ENCODE results near the gene IL4R.
A peak's percentile ranks its signal among the peaks of the same experiment; 100 is the strongest.

Gene IL4R

DNA sequence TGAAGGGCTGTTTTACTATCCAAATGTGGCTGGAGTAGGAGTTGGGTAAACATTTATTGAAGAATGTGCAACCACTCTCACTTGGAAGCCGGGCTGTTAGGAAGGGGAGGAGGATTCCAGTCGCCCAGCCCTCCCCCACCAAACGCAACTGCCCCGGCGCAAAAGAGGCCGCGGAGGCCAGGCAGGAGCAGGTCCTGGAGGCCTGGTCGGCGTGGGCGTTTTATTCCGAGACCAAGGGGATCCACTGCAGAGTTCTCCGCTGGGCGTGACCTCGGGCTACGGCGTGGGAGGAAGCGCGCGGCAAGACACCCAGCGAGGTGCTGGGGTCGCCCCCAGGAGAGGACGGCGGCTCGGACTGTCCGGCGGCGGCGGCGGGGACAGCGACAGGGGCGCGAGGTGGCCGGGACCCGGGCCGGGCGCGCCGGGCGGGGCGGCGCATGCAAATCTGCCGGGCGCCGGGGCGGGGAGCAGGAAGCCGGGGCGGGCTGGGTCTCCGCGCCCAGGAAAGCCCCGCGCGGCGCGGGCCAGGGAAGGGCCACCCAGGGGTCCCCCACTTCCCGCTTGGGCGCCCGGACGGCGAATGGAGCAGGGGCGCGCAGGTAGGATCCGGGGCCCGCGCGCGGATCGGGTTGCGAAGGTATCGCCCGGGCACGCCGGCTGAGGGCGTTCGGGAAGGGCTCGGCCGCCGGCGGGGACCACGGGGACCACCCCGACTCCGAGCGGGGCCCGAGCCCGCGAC, at the start of gene IL4R:
TSS of gene IL4R (plus strand) at position 553 of the 739 bp plus-strand sequence. CDS start 26,230 bp downstream, outside the sequence.
- DNase-seq = peak; percentile 87

DNA sequence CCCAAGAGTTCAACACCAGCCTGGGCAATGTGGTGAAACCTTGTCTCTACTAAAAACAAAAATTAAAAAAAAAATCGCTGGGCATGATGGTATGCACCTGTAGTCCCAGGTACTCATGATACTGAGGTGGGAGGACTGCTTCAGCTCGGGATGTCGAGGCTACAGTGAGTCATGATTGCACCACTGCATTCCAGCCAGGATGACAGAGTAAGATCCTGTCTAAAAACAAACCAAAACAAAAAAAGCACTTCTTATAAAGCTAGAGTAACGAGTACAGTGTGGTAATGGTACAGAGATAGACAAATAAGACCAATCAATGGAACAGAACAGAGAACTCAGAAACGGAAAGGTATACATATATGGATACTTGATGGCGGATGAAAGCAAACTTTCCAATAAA, 49.6 kb upstream of the IL4R start:
- DNase-seq = no peak

DNA sequence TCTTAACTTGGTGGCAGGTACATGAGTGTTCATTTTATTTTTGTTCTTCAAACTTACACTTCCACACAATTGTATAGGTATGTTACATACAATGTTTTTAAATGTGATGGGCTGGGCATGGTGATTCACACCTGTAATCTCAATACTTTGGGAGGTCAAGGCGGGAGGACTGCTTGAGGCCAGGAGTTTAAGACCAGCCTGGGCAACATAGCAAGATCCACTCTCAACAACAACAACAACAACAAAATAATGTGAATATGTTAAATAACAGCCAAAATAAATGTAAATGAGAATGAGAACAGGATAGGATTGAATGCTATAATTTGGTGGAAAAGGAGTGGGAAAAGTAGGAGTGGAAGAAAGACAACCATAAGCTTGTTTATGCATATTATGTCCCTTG, 47.8 kb upstream of the IL4R start:
- no peak for DNase-seq

DNA sequence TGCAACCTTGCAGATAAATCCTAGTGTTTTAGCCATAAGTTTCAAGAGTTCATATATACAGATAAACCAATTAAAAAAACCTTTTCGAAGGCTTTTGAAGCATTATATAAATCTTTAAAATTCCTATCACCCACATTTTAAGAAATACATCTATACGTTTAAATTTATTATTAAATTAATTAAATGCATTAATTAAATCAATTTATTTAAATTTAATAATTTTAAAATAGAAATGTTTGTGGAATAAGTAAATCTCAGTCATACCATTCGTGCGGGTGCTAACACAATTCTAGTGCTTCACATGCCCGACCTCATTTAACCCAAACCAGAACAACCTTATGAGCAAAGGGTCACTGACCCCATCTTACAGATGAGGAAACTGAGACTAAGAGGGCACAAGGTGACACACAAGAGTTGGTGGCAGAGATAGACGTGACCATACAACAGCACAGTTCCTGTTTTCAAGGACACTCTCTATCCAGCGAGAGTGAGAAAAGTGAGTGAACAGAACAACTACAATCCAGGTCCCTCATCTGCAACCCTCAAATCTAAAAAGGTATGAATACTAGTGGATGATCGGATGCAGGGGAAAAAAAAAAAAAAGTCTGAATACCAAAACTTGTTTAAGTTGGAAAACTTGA, 46.6 kb upstream of the IL4R start:
- peak; percentile 24 for DNase-seq

DNA sequence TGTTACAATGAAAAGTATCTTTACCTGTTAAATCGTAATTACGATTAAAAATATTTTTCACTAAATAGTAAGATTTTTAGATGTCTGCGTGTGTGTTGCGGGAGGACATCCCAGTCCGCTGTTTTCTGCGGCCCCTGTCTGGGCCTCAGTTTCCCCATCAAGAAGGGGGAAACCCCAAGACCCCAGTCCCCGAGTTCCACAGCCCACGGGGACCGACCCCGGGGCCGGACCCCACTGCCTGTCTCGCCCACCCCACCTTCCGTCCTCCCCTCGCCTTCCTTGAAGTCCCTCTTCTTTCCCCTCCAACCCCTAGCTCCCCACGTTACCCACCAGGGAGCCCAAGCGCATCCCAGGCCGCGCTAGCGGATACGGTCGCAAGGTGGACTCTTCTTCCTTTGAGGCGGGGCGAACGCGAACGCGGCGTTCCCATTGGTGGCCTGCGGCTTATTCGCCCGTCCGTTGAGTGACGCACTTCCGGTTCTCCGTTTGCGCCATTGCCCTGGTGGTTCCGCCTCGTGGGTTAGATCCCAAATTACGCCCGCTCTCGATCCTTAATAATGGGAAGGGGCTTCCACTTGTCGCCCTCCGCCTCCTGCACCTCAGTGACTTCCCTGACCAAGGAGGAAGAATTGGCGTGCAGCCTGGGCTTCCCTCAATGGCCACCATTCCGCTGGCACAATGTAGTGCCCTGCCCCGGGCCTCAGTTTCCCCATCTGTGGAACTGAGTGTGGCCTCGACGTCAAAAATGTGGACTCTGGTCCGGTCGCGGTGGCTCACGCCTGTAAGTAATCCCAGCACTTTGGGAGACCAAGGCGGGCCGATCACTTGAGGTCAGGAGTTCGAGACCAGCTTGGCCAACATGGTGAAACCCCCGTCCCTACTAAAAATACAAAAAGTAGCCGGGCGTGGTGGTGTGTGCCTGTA, 45.1 kb upstream of the IL4R start, which contains the start of gene NSMCE1:
TSS of gene NSMCE1 (minus strand) at position 397 of the 924 bp plus-strand sequence. CDS start 11,202 bp downstream, outside the sequence.
- DNase-seq = peak; percentile 99

GRCh38 chr16:27269300-27270150, 44.2 kb upstream of the IL4R start:
- DNase-seq = peak; percentile 20

GRCh38 chr16:27270349-27270748, 43.4 kb upstream of the IL4R start:
- DNase-seq = peak; percentile 57

DNA sequence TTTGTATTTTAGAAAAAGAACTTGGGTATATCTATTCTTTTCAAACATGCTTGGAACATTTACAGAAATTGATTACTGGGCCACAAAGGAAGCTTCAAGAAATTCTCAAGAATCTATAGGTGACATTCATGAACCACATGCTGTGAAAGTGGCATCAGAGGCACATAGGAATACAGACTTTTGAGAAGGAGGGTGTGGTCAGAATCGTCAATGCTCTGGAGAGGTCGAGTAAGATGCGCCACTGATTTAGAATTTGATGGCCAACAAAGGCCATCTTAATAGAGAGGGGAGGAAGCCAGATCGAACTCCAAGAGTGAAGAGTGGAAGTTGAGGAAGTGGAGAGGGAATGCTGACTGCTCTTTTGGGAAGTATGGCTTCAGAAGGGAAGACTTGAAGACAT, 41.7 kb upstream of the IL4R start:
- no peak for DNase-seq

- DNase-seq = peak; percentile 24
Measured at GRCh38 chr16:27272697-27273096, 41.1 kb upstream of the IL4R start.

DNA sequence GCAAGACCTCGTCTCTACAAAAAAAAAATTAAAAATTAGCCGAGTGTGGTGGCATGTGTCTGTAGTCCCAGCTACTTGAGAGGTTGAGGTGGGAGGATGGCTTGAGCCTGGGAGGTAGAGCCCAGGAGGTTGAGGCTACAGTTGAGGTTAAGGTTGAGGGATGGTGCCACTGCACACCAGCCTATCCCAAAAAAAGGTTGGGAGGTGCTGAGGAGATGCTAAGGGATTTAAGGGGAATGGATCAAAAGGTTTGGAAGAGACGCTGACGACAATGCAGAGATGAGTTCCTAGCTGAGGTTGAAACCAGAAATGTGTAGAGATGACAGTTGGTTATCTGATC, 40.5 kb upstream of the IL4R start:
- DNase-seq = peak; percentile 29

DNA sequence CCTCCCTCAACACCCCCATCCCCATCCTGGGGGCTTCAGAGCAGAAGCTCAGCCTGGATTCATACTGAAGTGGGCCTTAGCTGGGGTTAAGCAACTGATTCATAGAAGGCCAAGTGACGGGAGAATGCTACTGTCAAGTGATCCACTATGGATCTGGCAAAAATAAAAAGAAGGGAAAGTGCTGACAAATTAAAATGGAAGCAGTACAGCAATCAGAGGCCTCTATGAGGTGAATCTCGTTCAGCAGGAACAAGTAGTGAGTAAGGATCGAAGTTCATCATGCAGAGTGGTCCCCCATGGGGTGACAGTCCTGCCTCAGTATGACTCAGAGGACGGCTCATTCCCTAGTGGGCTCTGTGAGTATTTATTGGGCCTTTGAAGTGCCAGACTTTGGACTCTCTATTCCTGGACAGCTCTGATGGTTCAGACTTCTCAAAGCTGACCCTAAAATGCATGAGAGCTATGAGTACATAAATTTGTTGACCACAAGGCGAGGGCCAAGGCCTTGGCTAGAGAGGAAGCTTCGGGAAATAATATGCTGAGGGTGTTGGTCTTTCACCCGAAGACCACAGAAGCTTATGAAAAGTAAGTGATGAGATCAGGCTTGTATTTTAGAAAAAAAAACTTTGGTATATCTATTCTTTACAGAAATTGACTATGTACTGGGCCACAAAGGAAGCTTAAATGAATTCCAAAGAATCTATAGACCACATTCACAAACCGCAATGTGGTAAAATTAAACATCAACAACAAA, 39.9 kb upstream of the IL4R start:
- DNase-seq = peak; percentile 74

DNA sequence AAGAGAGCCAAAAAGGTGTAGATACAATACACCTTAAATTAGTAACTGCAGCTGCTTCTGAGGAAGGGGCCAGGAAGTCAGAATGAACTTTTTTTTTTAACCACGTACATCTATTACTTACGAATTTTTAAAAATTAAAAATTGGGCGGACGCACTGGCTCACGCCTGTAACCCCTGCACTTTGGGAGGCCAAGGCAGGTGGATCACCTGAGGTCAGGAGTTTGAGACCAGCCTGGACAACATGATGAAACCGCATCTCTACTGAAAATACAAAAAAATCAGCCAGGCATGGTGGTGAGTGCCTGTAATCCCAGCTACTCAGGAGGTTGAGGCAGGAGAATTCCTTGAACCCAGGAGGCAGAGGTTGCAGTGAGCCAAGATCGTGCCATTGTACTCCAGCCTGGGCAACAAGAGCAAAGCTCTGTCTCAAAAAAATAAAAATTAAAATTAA, 39.3 kb upstream of the IL4R start:
- peak; percentile 36 for DNase-seq

- DNase-seq = no peak
Measured at GRCh38 chr16:27275394-27275793, 38.4 kb upstream of the IL4R start.

- DNase-seq = peak; percentile 32
Measured at GRCh38 chr16:27281243-27281642, 32.5 kb upstream of the IL4R start.

- peak; percentile 28 for DNase-seq
Measured at GRCh38 chr16:27284865-27285675, 28.7 kb upstream of the IL4R start.

GRCh38 chr16:27285676-27286196, 28.0 kb upstream of the IL4R start:
- peak; percentile 53 for DNase-seq

DNA sequence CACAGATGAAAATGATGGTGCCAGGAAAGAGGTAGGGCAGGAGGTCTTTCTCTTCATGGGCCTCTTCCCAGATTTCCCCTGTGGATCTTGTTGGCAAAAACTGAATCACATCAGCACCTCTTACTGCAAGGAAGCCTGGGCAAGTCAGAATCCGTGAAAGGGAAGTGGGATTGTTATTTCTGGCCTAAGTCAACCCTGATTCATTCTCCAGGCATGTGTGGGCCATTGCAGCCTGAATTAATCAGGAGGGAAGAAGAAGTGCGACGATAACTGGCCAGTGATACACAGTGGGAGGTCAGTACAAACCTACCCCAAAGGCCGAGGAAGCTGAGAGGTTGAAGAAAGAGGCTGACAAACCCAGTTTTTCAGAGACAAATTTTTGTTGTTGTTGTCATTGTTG, 27.3 kb upstream of the IL4R start:
- peak; percentile 23 for DNase-seq

DNA sequence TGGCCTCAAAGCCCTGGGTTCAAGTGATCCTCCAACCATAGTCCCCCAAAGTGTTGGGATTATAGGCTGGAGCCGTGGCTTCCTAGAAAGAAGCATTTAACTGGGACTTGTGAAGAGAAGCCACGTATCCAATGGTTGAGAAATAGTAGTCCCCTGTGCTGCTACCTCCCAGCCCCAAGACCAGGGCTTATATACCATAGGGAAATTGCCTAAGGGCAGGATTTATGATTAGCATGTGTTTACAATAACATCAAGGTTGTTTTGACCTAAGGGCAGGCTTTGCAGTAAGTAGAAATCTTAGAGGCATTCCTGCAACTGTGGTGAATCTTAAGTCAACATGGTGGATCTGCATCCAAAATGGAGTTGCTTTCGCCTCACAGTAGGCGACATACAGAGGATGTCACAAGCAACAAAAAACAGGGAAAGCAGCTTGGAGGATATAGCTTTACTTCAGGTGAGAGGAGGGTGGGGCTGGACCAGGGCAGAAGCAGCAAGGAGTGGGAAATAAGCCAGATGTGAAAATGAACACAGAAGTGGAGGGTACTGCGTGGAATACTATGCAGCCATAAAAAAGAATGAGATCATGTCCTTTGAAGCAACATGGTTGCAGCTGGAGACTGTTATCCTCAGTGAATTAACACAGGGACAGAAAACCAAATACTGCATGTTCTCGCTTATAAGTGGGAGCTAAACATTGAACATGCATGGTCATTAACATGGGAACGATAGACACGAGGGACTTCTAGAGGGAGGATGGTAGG, 26.5 kb upstream of the IL4R start:
- peak; percentile 18 for DNase-seq

DNA sequence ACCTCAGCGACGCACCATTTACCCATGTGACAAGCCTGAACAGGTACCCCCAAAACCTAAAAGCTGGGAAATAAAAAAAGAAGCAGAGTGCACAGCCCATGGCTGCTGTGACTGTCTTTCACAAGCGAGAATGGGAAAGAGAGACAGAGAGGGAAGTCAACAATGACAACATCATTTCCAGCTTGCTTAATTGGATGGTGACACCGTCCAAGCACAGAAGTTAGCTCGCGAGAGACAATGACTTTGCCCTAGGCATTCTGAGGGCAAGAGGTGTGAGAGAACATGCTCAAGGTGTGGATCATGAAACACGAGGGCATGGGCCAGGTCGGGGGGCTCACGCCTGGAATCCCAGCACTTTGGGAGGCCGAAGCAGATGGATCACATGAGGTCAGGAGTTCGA, 25.9 kb upstream of the IL4R start:
- peak; percentile 20 for DNase-seq

DNA sequence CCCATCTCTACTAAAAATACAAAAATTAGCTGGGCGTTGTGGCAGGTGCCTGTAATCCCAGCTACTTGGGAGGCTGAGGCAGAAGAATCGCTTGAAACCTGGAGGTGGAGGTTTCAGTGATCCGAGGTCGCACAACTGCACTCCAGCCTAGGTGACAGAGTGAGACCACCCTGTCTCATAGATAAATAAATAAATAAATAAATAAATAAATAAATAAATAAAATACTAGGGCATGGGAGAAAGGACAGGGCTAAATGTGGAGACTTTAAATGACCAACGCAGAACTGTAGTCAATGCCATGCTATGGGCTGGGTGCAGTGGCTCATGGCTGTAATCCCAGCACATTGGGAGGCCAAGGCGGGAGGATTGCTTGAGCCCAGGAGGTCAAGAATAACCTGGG, 25.5 kb upstream of the IL4R start:
- peak; percentile 12 for DNase-seq

Data from stimulated activated CD8-positive, alpha-beta memory T cell treated with anti-CD3 and anti-CD28 coated beads, Interleukin-4, amount 100 ng/mL, for 48 hours (primary cell).